C1 segment of cervical spinal cord (tissue), 14 donors: Measurements from ENCODE around the gene DCAF12L2.
"Not testable (repeated sequence)": the region's sequence is repeated elsewhere in the genome, so short reads cannot be mapped to it uniquely, and the experiment has no call there.

Experiments used
- DNase-seq, 14 donors: peaks; one replicate each; lab custom pipeline; 2025; lab: John Stamatoyannopoulos, UW

DCAF12L2 gene

GRCh38 chrX:126165721-126166461 lies at the start of gene DCAF12L2:
Gene DCAF12L2, minus strand, starts transcription at chrX:126166289. Its CDS starts 365 bp downstream, at chrX:126165924.
- DNase-seq: no peak

GRCh38 chrX:126190888-126191287 lies 24.8 kb upstream of the DCAF12L2 start:
- DNase-seq: not testable (repeated sequence)

DNA sequence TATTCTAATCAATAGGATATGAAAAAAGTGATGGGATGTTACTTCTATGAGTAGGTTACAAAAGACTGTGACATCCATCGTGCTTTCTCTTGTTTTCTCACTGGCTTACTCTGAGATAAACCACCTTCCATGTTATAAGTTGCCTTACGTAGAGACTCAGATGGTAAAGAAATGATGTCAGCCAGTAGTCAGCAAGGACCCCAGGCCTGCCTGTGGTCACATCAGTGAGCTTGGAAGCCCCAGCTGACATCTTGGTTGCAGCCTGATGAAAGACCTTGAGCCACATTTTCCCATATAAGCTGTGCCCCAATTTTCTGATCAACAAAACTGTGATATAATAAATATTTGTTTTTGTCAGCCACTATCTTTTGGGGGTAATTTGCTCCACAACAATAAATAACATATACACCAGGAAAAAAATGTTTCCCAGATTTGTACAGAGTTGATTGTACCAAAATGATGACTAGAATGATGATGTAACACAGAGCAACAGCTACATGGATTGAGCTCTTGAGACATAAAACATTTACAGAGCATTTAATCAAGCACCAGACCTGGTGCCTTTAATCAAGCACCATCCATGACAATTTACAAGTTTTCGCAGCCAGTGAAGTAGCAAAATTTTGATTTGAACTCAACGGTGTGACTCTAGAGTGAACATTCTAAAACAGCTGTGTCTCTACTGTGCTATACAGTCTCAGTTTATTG lies 11.2 kb upstream of the DCAF12L2 start:
- DNase-seq: no peak

GRCh38 chrX:126170720-126171119 lies 4.6 kb upstream of the DCAF12L2 start:
- no peak for DNase-seq

DNA sequence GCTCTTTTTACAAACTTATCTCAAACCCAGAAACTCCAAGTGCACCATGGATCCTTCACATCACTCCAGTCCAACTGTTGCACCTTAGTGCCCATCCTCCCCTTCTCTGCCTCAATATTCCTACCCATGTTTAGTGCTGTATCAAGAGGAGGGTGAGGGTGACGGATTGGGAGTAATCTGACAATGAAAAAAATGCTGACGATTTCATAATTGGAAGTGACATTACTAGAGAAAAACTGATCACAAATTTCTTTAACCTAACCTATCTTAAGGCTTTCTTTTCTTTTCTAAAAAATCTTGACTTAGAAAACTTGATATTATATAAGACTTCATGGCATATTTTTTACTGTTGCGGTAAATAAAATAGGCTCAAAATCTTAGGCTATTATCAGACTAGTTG lies 1.5 kb upstream of the DCAF12L2 start:
- DNase-seq: no peak

GRCh38 chrX:126165401-126165720 lies 728 bp downstream of the DCAF12L2 start:
- no peak for DNase-seq

DNA sequence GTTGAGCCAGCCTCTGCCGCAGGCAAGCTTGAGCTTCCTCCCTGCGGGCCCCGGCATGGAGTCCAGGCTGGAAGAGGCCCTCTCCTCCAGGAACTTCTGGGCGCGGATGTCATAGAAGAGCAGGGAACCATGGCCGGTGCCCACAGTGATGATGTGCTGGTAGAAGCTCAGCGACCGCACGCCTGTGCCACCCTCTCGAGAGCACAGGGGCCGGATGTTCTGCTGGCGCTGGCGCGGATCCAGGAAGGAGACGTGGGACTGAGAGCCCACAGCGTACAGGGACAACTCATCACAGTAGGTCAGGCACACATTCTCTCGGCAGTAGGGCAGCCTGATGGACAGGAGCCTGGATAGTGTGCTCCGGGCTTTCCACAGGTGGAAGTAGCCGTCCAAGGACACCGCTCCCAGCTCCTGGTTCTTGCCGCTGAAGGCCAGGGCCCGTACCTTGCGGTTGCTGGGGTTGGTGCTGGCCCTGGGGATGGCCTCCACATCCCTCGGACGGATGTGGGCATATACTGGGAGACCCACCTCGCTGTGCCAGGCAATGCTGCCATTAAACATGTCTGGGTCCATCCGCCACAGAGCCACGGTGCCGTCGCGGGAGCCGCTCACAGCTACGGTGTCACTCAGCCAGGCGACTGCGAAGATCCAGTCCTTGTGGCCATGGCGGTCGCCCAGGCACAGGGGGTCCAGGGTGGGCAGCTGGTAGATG lies 1.2 kb downstream of the DCAF12L2 start:
- DNase-seq: no peak

- no peak for DNase-seq
Measured at GRCh38 chrX:126164226-126164625, 1.9 kb downstream of the DCAF12L2 start.

GRCh38 chrX:126141014-126141413 lies 25.1 kb downstream of the DCAF12L2 start:
- no peak for DNase-seq

- DNase-seq: no peak
Measured at GRCh38 chrX:126137899-126138298, 28.2 kb downstream of the DCAF12L2 start.

- no peak for DNase-seq
Measured at GRCh38 chrX:126124721-126125120, 41.4 kb downstream of the DCAF12L2 start.
